Activated CD4-positive, alpha-beta T cell treated with anti-CD3 and anti-CD28 coated beads, Interleukin-2, amount 50 U/mL, for 1 hour (primary cell): Measurements from ENCODE around the gene OXT.

ENCODE experiments used
- DNase-seq: peaks from one replicate; pipeline ENCODE4 v3.0.0-alpha.2; 2020

Gene OXT

GRCh38 chr20:3115190-3116107 is 44.0 kb downstream of the OXT start:
- DNase-seq = peak; percentile 13

GRCh38 chr20:3116341-3116740 is 44.9 kb downstream of the OXT start:
- DNase-seq = no peak

- DNase-seq = peak; percentile 58
These were observed 46.5 kb downstream of the OXT start for GRCh38 chr20:3117839-3118379.

- DNase-seq = no peak
These were observed 47.6 kb downstream of the OXT start for GRCh38 chr20:3119044-3119443.

- peak; percentile 26 for DNase-seq
These were observed 50.0 kb downstream of the OXT start for GRCh38 chr20:3121271-3121911.
